NCI-H748 (cell line): ENCODE results near the gene ANXA11.
A peak's percentile ranks its signal among the peaks of the same experiment; 100 is the strongest.
"Not testable (repeated sequence)": the region's sequence is repeated elsewhere in the genome, so short reads cannot be mapped to it uniquely, and the experiment has no call there.

Source experiments
- DNase-seq: peaks from one replicate; lab custom pipeline; 2025; ENCODE audit not compliant: unreplicated experiment; lab: John Stamatoyannopoulos, UW

ANXA11 gene

DNA sequence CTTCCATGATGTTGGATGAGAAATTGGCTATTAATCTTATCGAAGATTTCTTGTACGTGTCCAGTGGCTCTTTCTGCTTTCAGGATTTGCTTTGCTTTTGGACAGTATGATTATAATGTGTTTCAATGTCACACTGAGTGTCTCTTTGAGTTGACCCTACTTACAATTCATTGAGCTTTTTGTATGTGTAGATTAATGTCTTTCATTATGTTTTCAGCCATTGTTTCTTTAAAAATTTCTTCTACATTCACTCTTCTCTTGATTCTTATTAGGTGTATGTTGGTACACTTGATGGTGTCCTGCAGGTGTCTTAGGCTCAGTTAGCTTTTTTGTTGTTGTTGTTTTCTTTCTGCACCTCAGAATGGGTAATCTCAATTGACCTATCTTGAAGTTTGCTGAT is 56.2 kb downstream of the ANXA11 start:
- DNase-seq: no peak

GRCh38 chr10:80148166-80148805 is 57.1 kb downstream of the ANXA11 start:
- no peak for DNase-seq

DNA sequence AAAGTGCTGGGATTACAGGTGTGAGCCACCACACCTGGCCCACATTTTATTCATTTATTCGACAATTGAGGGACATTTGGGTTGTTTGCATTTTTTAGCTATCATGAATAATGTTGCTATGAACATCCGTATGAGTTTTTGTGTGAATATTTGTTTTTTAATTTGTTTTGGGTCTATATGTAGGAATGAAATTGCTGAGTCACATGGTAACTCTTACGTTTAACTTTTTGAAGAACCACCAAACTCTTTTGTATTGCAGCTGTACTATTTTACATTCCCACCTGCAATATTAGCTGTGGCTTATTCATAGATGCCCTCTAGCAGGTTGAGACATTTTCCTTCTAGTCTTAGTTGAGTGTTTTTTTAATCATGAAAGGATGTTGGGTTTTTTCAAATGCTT is 58.4 kb downstream of the ANXA11 start:
- no peak for DNase-seq

DNA sequence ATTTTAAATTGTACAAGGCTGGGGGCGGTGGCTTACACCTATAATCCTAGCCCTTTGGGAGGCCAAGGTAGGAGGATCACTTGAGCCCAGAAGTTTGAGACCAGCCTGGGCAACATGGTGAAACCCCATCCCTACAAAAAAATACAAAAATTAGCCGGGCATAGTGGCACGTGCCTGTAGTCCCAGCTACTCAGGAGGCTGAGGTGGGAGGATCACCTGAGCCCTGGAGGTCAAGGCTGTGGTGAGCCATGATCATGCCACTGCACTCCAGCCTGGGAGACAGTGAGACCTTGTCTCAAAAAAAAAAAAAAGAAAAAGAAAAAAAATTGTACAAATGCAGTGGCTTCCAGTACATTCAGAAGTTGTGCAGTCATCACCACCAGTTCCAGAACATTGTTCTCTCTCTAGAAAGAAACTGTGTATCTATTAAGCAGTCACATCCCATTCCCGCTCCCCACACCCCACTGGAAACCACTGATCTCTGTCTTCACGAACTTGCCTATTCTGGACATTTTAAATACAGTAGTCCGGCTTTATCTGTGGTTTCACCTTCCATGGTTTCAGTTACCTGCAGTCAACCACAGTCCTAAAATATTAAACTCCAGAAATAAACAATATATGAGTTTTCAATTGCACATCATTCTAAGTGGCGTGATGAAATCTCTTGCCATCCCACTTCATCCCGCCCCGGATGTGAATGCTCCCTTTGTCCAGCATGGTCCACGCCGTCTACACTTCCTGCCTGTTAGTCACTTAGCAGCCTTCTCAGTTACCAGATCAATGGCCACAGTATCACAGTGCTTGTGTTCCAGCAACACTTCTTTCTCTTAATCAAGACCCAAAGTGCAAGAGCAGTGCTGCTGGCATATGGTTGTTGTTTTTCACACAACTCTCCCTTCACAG is 59.7 kb downstream of the ANXA11 start:
- DNase-seq: not testable (repeated sequence)

DNA sequence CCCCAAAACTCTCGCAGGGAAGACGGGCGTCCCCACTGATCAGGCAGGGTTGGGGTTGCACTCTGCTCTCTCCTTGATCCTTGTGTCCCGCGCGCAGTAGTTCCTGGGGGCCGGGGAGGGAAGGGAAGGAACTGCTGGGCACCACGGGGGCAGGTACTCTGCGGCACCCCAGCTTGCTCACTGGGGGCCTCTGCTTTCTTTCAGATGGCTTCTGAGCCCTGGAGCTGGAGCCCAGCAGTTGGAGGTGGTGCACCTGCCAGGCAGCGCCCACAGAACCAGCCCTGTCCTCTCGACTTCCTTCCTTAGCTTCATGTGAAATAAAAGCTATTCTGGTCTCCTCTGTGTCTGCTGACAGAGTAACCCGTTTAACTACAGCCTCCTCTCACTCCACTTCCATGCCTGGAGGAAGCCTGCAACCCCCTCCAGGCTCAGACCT is 60.6 kb downstream of the ANXA11 start:
- no peak for DNase-seq

DNA sequence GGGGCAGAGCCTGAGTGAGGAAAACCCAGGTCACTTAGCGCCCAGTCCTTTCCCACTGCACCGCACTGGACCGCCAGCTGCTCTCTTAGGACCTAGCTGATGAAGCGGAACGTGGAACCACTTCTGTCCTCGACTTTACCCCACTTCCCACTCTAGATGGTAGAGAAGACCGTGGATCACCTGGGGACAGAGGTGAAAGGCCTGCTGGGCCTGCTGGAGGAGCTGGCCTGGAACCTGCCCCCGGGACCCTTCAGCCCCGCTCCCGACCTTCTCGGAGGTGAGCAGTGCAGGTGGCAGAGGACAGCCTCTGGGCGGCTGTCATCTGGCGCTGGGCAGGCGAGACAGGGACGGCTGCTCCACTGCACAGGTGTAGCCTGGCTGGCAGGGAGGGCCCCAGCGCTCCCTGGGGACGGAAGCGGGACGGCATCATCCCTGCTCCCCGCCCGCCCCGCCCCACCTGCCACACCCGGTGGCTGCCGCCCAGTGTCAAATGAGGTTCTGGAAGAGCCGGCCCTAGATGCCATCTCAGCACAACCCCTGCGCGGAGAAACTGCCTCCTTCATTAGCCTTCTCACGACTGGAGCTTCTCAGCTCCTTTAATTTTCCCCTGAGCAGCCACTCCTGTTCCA is 61.2 kb downstream of the ANXA11 start:
- DNase-seq: peak; percentile 73

DNA sequence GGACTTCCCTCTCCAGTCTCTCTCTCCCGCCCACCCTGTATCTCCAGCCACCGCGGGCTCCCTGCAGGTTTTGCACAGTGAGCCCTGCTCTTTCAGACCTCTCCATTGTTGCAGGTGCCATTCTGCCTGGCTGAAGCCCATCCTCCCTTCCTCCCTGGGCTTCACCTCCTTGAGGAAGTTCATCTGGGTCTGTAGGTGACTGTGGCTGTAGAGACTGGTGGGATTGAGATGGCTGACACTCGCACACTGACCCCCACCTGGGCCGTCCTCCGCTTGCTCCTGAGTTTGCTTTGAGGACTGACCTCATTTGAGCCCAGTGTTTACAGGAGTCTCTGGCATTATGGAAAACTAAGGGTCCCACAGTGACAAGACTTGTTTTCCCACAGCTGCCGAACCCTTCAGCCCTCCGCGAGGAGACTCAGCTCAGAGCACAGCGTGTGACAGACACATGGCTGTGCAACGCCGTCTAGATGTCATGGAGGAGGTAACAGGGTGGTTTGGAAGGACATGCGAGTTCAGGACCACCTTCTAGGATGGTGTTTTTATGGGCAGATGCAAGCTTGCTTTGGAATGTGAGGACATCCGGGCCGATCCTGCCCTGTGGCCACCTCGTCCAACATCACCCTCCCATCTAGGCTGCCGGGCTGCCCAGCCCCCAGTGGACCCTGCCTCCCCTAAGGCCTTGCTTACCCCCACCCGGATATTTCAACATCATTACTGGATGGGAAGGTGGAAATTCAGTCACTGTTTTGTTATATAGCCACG is 63.5 kb downstream of the ANXA11 start:
- no peak for DNase-seq

GRCh38 chr10:80140251-80140650 is 65.1 kb downstream of the ANXA11 start:
- no peak for DNase-seq

GRCh38 chr10:80139265-80139664 is 66.1 kb downstream of the ANXA11 start:
- no peak for DNase-seq

GRCh38 chr10:80137920-80138319 is 67.4 kb downstream of the ANXA11 start:
- DNase-seq: no peak

DNA sequence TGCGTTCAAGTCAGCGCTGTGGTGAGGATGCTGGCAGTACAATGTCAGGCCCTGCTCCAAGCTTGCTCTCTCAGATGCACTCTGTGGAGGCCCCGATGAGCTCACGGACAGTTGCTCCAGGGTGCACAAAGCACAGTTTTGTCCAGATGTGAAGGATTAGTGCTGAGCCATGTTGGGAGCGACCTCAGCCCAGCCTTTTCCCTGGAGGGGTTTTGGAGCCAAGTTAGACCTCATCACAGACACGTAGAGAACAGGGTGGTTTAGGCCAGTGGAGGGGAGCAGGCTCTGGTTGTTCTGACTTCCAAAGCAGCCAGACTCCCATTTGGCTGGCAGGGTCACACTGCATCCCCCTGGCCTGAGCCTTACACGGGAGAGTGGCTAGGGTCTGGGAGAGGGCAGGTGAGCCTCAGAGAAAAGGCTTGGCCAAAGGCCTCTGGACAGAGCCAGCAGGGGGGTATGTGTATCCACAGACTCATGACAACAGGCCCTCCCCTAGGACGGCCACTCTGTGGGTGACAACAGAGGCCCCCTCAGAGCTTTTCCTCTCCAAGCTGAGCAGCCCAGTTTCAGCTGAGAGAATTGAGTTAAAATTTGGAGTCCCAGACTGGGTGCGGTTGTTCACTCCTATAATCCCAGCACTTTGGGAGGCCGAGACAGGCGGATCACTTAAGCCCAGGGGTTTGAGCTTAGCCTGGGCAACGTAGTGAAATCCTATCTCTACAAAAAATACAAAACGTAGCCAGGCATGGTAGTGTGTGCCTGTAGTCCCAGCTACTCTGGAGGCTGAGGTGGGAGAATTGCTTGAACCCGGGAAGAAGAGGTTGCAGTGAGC is 68.1 kb downstream of the ANXA11 start:
- DNase-seq: no peak

DNA sequence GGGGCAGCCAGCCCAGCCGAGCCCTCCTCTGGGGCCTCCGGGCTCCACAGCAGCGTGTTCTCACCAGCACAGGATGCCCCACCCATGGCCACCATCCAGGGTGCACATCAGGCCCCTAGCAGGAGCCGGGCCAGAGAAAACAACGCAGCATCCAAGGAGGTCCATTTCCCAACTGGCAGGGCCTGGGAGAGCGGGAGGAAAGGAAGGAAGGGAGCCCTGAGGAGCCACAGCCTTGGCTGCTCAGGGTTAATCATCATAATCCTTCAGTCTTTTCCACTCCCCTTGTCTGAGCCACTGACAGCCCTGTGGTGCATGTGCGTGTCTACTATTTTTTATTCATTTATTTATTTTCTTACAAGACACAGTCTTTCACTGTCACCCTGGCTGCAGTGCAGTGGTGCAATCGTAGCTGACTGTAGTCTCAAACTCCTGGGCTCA is 69.2 kb downstream of the ANXA11 start:
- DNase-seq: no peak

GRCh38 chr10:80133687-80134086 is 71.7 kb downstream of the ANXA11 start:
- not testable (repeated sequence) for DNase-seq

DNA sequence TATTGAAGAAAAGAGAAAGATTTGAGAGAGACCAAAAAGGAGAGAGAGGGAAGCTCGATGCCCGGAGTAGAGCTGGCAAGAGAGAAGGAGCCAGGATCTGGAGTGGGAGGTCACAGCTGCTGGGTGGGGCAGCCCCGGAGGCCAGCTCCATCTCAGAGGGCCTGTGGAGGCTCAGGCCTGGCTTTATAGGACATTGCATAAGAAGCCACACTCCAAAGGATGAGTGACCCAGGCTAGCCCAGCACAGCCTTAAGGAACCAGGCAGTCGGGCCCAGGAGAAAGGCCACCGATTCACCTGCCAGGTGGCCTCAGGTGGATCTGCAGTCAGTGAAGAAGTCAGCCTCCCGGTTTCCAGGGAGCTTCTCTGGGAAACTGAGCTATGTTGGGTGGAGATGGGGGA is 72.1 kb downstream of the ANXA11 start:
- DNase-seq: no peak

DNA sequence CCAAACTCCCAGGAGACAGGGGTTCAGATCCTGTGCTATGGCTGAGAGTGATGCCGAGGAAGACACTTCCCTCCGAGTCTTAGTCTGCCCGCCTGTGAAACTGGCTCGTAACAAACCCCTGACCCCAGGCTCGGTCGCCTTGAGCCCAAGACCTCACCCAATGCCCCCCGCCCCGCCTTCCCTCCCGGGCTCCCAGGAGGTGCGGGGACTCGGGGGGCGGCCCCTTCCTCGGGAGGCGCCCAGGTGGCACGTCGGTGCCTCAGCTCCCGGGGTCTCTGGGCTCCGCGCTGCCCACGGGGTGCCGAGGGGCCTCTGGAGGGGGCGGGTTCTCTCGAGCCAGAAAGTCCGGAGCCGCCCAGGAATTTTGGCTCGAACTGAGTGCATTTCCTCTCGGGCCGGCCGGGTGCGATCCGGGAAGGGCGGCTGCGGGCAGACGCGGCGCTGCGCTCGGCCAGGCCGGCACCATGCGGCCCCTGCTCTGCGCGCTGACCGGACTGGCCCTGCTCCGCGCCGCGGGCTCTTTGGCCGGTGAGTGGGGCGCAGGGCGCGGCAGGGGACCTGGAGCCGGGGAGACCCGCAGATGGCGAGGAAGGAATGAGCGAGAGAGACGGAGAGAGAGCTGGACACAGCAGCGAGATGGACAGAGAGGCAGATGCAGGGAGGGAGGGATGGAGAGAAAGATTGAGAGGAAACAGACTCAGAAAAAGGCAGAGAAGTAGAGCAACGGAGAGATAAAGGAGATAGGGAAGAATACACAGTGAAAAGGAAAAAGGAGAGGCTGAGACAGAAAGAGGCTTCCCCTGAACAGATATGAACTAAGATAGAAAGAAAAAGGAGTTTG is 72.8 kb downstream of the ANXA11 start, which contains the start of gene PLAC9:
Gene PLAC9 (plus strand): TSS at position 432 of the 841 bp plus-strand sequence. CDS start 33 bp downstream, at position 465.
- DNase-seq: peak; percentile 8

DNA sequence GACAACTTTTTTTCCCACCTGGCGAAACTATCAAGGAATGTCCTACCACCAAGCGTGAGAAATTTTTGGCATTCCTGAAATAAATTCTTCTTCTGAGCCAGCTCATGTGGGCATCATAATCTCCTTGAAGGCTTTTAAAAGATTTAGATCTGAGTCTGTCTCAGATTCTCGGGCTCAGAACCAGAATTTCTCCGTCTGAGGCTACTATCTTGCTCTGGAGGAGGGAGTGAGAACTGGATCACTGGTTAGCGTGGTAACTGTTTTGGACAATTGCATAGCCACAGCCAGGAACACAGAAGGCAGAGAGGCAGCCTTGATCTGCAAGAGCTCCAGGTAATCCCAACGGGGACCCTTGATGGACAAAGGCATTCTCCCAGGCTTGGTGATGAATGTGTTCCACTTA is 73.8 kb downstream of the ANXA11 start:
- DNase-seq: no peak

DNA sequence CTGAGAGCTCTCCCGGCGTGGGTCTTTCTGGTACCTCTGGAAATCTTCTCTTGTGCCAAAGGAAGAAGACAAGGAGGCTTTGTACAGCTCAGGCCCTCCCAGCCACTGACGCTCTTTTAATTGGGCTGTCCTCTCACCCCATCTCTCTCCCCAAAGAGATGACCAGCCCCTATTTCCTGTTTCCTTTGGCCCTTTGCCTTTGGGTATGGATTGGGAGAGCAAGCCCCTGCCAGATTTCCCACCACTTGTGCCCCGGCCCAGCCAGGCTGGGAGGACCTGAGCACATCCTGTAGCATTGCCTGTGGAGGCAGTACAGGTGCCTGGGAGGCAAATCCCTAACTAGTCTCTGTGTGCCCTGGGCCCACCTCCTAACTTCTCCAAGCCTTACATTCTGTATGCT is 78.5 kb downstream of the ANXA11 start:
- DNase-seq: no peak

DNA sequence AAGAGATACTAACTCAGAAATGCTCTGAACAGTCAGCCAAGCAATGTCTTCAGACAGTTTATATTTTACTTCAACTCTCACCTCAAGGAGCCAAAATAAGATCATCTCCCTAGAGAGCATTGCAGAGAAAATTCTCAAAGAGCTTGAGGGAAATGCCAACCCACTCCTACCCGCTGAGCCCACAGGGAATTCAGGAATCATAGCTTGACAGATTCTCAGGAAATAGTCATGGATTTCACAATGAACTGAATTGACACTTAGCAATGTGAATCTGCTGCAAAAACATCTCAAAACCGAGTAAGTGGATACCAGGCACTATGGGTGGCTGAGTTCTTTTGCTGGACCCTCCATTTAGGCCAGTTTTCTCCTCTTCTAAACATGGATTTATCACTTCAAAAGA is 82.6 kb downstream of the ANXA11 start:
- DNase-seq: no peak

- no peak for DNase-seq
These were observed 83.1 kb downstream of the ANXA11 start for GRCh38 chr10:80122110-80122710.
